DMS153 treated with DMSO at 0.1 percent for 48 hours (cell line): ENCODE results near the gene EXT2.

Experiments
- DNase-seq: peaks from one replicate; lab custom pipeline; 2025; ENCODE audit not compliant: unreplicated experiment; lab: John Stamatoyannopoulos, UW

EXT2 gene

DNA sequence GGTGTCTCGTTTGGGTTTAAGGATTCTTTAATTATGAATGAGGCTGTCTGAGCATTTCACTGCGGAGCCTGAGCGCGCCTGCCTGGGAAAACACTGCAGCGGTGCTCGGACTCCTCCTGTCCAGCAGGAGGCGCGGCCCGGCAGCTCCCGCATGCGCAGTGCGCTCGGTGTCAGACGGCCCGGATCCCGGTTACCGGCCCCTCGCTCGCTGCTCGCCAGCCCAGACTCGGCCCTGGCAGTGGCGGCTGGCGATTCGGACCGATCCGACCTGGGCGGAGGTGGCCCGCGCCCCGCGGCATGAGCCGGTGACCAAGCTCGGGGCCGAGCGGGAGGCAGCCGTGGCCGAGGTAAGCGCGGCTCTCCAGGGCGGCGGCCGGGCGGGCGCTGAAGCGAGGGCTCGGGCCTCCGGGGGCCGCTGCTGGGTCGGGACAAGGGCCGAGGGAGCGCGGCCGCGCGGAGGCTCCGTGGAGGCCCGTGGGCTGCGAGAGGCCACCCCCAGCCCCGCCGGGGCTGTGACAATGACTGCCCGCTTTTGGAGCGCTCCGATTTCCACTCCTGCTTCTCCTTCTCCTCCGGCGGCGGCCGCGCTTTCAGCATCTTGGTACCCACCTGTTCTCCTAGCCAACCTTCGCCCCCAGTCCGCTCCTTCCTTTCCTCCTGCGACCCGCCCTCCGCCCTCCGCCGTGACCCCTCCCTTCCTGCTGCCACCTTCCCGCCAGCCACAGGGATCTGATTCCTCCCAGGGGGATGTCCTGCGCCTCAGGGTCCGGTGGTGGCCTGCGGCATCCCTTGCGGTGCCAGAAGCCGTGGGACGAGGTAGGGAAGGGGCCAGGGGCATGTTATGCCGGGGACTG is at the start of gene EXT2:
TSS of gene EXT2 (plus strand) at position 173 of the 854 bp plus-strand sequence. CDS start 12,035 bp downstream, outside the sequence.
- DNase-seq: peak; percentile 77

DNA sequence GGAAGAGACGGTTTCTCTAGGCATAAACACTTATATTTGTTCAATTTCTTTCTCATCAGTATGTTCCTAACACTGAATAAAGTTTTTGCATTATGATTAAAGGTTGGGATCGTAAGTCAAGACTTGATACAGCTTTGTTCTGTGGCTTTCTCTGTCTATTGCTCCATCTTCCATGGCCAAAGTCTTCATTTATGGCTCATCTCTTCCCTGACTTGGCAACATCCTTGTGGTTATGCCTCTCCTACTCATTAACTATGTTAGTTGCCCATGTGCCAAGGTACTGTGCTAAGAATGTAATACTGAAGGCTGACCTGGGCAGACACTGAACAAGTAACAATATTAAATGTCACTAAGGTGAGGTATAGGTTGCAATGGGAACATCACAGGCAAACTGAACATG is 49.3 kb upstream of the EXT2 start:
- DNase-seq: no peak

DNA sequence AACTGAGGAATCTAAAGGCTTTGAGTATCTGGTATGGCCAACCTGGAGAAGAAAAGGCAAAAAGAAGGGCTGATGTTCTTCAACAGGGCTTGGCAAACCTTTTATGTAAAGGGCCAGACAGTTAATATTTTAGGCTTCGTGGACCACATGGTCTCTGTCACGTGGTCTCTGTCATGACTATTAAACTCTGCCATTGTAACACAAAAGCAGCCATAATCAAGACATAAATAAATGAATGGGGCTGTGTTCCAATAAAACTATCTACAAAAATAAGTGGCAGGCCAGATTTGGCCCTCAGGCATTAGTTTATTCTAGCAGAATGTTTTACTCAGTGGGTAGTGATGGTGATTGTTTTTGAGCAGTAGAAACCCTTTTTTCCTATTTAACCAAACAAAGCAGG is 48.2 kb upstream of the EXT2 start:
- no peak for DNase-seq

DNA sequence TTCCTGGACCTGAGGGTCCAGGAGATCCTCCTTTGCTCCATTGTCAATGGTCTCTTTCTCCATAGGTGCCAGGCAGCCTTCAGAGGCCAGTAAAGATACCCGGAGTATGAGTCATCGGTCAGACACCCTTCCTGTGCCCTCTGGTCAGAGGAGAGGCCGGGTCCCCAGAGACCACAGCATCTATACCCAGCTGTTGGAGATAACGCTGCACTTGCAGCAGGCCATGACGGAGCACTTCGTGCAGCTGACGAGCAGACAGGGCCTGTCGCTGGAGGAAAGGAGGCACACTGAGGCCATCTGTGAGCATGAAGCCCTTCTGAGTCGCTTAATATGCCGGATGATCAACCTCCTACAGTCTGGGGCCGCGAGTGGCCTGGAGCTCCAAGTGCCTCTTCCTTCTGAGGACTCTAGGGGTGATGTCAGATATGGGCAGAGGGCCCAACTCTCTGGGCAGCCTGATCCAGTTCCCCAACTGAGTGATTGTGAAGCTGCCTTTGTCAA is 47.5 kb upstream of the EXT2 start, which contains the start of gene ACCSL:
TSS of gene ACCSL (plus strand) at position 51 of the 501 bp plus-strand sequence. CDS start at position 107, 56 bp downstream.
- no peak for DNase-seq

DNA sequence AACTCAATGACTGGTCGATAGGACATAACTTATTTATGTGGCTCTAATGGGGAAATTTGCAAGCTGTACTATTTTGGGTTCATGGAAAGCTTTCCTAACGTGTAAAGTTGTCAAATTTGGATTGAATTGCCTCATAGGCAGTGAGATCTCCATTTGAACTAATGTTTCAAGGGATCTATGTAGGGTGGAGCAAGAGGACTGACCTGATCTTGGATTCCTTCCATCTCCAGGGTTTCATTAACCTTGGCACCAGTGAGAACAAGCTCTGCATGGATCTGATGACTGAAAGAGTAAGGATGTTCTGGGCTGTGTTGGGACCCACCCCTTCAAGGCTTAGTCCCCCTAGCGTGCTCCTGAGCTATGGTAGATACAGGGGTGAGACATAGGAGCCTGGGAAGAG is 45.6 kb upstream of the EXT2 start:
- DNase-seq: no peak

DNA sequence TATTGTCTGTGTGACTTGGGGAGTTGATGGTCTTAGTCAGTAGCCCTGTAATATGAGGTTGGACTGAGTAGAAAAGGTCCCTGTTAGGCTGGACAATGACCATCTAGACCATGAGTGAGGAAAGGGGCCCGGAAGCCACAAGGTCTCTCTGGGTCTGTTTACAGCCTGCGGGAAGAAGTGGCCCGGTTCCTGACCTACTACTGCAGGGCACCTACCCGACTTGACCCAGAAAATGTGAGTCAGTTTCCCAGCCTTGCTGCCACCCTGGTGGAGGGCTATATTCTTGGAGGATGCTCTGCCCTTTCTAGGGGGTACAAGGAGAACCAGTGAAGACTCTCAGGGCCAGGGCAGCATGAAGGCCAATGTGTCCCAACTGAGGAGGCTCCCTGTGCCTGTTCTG is 44.3 kb upstream of the EXT2 start:
- DNase-seq: no peak

DNA sequence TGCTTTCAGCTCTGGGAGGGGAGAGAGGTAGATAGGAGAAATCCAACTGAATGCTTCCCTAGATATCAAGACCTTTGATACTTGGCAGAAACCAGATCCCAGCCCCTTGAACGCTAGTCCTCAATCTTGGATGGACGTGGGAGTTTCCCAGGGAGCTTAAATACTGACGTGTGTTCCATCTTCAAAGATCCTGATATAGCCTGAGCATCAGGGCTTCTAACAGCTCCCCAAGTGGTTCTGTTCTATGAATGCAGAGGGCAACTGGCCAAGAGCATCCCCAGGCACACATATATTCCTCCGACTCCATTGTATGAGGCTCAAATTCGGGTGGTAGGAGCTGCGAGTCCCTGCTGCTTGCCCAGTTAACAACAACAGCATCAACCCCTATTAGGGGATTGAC is 38.1 kb upstream of the EXT2 start:
- DNase-seq: no peak

DNA sequence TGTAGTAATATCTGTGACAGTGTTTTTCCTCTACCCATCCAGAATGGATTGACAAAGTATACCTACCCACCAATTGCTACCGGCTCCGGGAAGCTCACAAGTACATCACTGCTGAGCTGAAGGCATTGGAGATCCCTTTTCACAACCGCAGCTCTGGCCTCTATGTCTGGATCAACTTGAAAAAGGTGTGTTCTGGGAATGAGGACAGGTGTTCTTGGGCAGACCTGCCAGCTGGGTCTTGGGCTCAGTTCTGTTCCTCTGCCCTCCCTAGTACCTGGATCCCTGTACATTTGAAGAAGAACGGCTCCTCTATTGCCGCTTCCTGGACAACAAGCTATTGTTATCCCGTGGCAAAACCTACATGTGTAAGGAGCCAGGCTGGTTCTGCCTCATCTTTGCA is 37.2 kb upstream of the EXT2 start:
- no peak for DNase-seq

DNA sequence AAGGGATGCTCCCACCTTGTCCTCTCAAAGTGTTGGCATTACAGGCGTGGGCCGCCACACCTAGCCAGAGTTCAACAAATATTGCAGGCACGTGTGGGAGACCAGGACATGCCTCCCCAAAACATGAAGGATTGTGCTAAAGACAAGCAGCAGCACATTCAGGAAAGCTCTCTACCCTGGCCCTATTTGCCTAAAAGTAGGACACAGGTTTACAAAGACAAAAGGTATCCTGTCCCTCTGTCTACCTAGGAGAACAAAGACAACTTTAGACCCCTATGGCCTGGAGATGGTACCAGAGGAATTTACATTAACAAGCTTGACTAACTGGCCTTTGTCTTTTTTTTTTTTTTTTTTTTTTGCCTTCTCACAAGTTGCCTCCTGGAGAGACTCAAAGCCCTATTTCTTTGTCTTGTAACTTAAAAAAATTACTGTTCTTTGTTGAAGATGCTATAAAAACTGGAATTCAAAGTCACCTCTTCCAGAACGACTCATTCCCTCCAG is 30.3 kb upstream of the EXT2 start:
- DNase-seq: no peak

DNA sequence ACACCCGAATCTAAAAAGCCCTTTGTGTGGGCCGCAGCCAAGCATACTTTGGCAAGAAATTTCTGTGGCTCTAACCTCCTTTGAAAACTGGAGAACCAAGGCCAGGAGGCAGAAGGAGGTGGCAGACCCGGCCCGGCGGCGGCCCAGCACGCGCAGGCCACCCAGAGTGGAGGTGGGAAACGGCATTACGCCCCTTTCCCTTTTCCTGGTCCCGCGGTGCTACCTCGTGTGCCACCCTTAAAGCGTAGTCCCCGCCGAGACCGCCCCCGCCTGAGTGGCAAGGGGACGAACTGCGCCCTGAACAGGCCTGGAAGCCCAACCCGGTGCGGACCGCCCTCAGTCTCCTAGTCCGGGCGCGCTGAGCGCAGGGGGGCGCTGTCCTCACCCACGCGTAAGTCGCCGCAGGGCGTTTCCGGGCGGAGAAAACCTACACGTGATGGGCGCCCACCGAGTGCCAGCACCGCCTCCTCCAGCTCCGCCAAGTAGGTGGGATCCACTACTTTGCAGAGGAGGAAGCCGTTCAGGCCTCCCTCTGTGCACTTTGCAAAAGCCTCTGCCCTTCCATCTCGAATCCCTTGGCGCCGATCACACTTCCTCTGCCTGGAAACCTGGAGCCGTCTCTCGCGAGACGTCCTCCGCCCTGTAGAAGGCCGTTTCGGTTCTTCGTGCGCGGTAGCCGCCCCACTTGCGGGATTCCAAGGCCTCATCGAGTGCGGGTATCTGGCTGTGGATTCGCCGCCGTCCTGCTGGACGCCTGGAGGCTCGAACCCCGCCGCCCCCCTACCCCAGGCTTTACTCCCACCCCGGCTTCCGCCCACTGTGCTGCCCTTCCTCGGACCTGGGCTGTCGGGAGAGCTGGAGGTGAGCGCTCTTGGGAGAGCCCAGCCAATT is 29.4 kb upstream of the EXT2 start, which contains the start of gene ACCS:
TSS of gene ACCS (plus strand) at position 430 of the 891 bp plus-strand sequence. CDS start 1,358 bp downstream, outside the sequence.
- DNase-seq: peak; percentile 89

DNA sequence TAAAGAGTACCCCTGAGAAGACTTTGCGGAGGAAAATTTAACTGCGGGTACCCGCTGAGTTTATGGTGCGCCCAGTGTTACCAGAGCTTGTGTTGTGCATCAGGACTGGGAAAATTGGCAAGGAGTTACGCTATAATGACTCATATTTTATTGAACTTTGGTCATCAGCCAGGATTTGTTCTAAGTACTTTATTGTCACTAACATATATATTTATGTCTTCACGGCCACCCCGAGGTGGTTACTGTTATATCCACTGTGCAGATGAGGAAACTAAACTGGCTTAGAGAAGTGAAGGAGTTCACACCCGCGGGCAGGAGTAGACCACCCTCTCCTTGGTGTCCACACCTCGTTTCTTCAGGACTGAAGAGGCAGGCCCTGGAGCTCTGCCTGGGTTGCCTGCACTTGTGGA is 28.7 kb upstream of the EXT2 start:
- no peak for DNase-seq

DNA sequence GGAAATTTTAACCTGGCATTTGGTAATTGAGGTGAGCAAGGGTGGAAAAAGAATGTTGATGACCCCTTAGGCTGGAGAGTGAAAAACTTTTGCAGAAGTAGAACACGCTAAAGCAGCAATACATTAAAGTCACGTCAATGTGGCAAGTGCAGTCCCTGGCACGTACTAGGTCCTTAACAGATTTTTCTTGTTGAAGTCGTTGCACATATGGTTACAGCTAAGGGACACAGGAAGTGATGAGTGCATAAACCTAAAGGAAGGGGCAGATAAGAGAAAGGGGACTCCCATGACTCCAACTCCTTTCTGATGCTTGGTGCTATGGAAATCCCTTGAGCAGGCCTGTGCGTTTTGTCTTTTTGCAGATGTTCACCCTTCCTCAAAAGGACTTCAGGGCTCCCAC is 28.2 kb upstream of the EXT2 start:
- no peak for DNase-seq

DNA sequence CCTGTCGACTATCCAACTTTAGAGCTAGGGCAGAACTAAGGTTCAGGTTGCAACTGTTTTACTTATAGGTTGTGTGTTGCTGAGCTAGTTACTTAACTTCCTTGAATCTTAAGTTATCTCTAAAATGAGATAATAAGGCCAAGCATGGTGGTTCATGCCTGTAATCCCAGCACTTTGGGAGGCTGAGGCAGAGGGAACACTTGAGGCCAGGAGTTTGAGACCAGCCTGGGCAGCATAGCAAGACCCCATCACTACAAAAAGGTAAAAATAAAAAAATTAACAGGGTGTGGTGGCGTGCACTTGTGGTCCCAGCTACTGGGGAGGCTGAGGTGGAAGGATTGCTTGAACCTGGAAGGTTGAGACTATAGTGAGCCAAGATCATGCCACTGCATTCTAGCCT is 27.3 kb upstream of the EXT2 start:
- DNase-seq: no peak

DNA sequence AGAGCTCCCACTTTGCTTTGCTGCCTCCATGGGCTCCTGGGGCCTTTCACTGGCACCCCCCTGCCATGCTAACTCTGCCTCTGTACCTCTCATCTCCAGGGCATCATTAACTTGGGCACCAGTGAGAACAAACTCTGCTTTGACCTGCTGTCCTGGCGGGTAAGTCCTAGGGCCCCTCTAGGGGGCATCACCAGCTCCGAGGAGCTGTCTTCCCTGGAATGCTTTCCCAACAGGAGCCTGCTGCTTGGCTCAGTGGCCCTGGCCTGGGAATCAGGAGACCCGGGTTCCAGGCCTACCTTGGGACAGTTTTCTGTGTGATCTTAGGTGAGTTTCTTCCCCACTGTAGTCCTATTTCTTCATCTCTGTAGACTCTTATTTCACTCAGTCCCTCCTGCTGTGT is 24.3 kb upstream of the EXT2 start:
- no peak for DNase-seq

DNA sequence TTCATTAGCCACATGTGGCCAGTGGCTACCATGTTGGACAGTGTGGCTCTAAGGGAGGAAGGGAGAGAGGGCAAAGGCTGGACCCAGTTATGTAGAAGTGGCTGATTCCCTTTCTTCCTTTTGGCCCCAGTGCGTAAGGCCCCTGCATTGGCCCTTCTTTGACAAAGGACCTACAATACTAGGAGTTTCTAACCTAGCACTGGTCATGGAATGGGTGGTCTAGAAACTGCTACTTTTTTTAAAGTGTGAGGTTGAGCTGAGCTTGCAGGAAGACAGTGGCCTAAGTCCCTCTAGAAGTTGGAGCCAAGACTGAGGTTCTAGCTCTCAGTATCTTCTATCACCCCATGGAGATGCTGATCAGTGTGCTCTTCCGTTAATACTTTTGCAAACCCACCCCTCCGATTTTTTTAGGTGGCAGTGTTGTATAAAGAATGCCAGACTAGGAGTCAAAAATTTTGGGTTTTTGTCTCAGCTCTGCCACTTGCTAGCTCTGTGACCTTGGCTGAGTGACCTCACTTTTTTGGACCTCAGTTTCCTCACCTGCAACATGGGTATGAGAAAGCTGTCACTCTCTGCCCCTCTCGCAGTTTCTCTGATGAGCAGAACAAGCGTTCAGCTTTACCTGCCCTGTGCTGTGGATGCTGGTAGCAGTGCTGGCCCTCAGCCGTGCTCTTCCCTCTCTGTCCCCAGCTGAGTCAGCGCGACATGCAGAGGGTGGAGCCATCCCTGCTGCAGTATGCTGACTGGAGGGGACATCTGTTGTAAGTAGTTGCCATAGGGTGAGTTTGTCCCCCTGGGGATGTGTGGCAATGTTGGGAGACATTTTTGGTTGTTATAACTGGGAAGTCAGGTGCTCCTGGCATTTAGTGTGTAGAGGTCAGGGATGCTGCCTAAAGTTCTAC is 22.5 kb upstream of the EXT2 start:
- no peak for DNase-seq

DNA sequence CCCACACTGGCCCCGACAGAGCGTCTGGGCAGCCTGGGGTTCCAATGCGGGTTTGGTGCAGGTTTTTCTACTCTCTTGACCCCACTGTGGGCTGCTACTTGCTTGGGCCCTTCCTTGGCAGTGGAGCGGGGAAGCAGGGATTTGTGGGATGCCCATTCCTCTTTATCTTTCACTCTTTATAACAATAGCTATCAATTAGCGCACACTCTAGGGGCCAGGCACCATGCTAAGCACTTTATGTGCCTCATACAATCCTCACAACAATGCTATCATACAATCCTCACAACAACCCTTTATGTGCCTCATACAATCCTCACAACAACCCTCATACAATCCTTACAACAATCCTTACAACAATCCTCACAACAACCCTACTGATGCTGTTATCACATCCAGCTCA is 16.7 kb upstream of the EXT2 start:
- no peak for DNase-seq

DNA sequence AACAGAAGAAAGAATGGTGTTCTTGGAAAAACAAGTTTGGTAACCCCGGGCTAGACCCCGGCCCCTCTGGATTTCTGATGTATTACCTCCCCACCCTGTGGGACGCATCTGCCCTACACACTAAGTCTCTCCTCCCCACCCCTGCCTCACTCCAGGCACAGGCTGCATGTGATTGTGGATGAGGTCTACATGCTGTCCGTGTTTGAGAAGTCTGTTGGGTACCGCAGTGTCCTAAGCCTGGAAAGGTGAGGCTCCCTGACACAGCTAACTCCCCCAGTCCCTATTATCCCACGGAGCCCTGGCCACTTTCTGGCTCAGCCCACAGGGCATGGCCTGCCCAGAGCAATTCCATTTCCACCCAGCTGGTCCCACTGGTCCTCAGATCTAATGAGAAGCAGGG is 16.1 kb upstream of the EXT2 start:
- DNase-seq: no peak

DNA sequence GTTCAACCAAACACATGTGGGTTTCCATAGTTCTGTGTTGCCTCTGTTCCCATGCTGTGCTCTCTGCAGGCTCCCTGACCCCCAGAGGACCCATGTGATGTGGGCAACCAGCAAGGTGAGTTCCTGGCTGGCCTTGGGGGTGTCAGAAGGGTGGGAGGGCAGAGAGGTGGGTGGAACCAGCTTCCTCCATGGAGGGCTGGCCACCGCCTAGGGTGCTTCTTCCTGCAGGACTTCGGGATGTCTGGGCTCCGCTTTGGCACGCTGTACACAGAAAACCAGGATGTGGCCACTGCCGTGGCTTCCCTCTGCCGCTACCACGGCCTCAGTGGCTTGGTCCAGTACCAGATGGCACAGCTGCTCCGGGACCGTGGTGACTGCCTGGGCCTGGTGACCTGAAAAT is 14.5 kb upstream of the EXT2 start:
- no peak for DNase-seq

DNA sequence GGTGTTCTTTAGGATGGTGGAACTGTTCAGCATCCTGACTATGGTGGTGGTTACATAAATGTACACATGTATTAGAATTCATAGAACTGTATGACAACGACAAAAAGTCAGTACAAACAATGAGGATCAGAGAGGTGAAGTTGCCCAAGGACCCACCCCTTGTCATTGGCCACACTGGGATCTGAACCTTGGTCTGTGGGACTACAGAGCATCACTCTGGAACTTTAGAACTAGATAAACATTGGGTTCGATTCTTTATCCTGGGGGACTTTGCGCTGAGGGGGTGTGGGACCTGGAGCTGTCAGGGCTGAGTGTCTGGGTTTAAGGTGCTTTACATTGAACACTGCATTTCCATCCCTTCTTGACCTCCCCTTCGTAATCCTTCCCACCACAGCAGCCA is 12.8 kb upstream of the EXT2 start:
- no peak for DNase-seq

DNA sequence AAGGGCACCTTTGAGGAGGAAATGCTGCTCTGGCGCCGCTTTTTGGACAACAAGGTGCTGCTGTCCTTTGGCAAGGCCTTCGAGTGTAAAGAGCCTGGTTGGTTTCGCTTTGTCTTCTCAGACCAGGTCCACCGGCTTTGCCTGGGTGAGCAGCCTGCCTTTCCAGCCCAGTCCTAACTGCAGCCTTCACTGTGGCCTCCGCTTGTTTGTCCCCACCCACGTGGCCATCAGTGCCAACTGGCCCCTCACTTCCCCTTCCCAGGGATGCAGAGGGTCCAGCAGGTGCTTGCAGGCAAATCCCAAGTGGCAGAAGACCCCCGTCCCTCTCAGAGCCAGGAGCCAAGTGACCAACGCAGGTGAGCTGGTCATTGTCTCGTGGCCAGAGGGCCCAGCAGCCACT is 12.0 kb upstream of the EXT2 start:
- DNase-seq: no peak
